A673 (cell line): ENCODE data around the gene TXN2. TPM values are rescaled to one million over a fixed set of nuclear protein-coding genes. Genes with fewer than 3 reads are reported as not detected.

Source experiments
- BruUV-seq: library from RNA; stranded (reverse); fragments of 400-500 nt; replicated peaks from 2 replicates; lab custom pipeline; 2021; lab: Mats Ljungman, UMichigan
- CTCF ChIA-PET: fragments of 300-600 bp; sonication (Branson Sonifier 250); formaldehyde crosslinking; loops from one replicate; lab custom pipeline; 2022; ENCODE audit warnings: antibody characterized with exemption; lab: Charles Lee
- POLR2A ChIA-PET: fragments of 300-600 bp; sonication (Branson Sonifier 250); formaldehyde crosslinking; loops from one replicate; lab custom pipeline; 2022; ENCODE audit warnings: antibody characterized with exemption; ENCODE audit not compliant: low non-redundant PET; lab: Charles Lee
- DNase-seq: peaks from one replicate; pipeline ENCODE4 v3.0.0-alpha.2; 2015; ENCODE audit warnings: low spot score
- H3K27ac ChIP-seq: fragments of 200-600 bp; sonication (generic); 2 replicates; pipeline ENCODE4 v1.5.1; 2016; ENCODE audit warnings: mixed run types, low read depth, mild to moderate bottlenecking, mixed read lengths, antibody characterized with exemption, low read length; ENCODE audit not compliant: poor library complexity, severe bottlenecking
- H3K27me3 ChIP-seq: fragments of 200-600 bp; sonication (generic); replicated peaks from 2 replicates; pipeline ENCODE4 v1.6.1; 2017; ENCODE audit warnings: mixed run types, low read depth, mild to moderate bottlenecking, mixed read lengths, antibody characterized with exemption, low read length; ENCODE audit not compliant: insufficient read depth, poor library complexity
- H3K36me3 ChIP-seq: fragments of 200-600 bp; sonication (generic); 2 replicates; pipeline ENCODE4 v1.6.1; 2016; ENCODE audit warnings: mixed run types, mild to moderate bottlenecking, mixed read lengths, antibody characterized with exemption, low read length; ENCODE audit not compliant: insufficient read depth, poor library complexity, severe bottlenecking
- H3K4me1 ChIP-seq: fragments of 200-600 bp; sonication (generic); 2 replicates; pipeline ENCODE4 v1.6.1; 2017; ENCODE audit warnings: mixed run types, mild to moderate bottlenecking, mixed read lengths, antibody characterized with exemption, low read length; ENCODE audit not compliant: insufficient read depth, poor library complexity, severe bottlenecking
- H3K4me3 ChIP-seq: fragments of 200-600 bp; sonication (generic); 2 replicates; pipeline ENCODE4 v1.5.1; 2016; ENCODE audit warnings: low read depth, mixed run types, mild to moderate bottlenecking, mixed read lengths, low read length; ENCODE audit not compliant: poor library complexity, severe bottlenecking
- H3K9me3 ChIP-seq: fragments of 200-600 bp; sonication (generic); 2 replicates; pipeline ENCODE4 v1.6.1; 2016; ENCODE audit warnings: mixed run types, low read depth, mild to moderate bottlenecking, mixed read lengths, antibody characterized with exemption, low read length; ENCODE audit not compliant: poor library complexity, severe bottlenecking
- EZH2 ChIP-seq: fragments of 200-600 bp; sonication (generic); IDR thresholded peaks from 2 replicates; pipeline ENCODE4 v1.6.1; 2017; ENCODE audit warnings: borderline replicate concordance, low read depth, mild to moderate bottlenecking, mixed read lengths, antibody characterized with exemption, low read length; ENCODE audit not compliant: poor library complexity, severe bottlenecking
- intact Hi-C: fragments of 100-400 bp; cut with micrococcal nuclease; formaldehyde crosslinking; loops from one replicate; pipeline ENCODE4 v1.10.0; 2022; ENCODE audit not compliant: unreplicated experiment
- total RNA-seq: library from RNA; stranded (reverse); gene quantifications from 2 replicates; pipeline ENCODE4 v1.2.3, GENCODE V29; 2021
- TF ChIP-seq, protein P1 (sequence below): fragments of 300-800, 200-600 bp; sonication (generic); conservative IDR thresholded peaks from 2 replicates; pipeline ENCODE4 v1.5.1; 2017; ENCODE audit warnings: low read depth, mild to moderate bottlenecking, antibody characterized with exemption, low read length, moderate library complexity, mixed read lengths

TXN2 gene
- total RNA-seq, 1 experiment from 2014 or later: 85.4 TPM

DNA sequence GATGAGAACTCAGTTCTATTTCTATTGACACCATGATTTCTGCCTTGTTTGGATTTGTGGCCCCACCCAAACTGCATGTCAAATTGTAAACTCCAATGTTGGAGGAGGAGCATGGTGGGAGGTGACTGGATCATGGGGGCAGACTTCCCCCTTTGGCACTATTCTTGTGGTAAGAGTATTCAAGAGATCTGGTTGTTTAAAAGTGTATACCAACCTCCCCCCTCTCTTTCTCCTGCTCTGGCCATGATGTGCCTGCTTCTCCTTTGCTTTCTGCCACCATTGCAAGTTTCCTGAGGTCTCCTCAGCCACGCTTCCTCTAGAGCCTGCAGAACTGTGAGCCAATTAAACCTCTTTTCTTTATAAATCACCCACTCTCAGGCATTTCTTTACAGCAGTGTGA is 33.3 kb upstream of the TXN2 start:
- no TSS peak for BruUV-seq

DNA sequence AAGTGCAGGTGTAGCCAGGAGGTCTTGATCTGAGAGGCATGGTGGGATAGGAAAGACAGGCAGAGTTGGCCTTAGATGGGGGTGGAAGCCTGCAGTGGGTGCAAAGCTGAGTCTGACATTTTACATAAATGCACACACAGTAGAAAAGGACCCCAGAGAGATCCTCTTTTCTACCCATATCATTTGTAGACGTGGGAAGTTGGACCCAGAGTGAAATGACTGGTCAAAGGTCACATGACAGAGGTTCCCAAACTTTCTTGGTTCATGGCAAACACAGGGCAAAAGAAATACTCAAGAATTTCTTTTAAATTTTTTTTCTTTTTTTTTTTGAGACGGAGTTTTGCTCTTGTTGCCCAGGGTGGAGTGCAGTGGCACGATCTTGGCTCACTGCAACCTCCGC is 31.6 kb upstream of the TXN2 start:
- H3K4me3 ChIP-seq: no peak overlapping the region
- no peak for DNase-seq
- POLR2A ChIA-PET: no interaction called here
- intact Hi-C loops: no loop called here
- H3K27me3 ChIP-seq: no peaks in the 10 kb centered on the region
- BruUV-seq: no TSS peak
- no peak for TF ChIP-seq EZH2
- TF ChIP-seq, protein P1, sequence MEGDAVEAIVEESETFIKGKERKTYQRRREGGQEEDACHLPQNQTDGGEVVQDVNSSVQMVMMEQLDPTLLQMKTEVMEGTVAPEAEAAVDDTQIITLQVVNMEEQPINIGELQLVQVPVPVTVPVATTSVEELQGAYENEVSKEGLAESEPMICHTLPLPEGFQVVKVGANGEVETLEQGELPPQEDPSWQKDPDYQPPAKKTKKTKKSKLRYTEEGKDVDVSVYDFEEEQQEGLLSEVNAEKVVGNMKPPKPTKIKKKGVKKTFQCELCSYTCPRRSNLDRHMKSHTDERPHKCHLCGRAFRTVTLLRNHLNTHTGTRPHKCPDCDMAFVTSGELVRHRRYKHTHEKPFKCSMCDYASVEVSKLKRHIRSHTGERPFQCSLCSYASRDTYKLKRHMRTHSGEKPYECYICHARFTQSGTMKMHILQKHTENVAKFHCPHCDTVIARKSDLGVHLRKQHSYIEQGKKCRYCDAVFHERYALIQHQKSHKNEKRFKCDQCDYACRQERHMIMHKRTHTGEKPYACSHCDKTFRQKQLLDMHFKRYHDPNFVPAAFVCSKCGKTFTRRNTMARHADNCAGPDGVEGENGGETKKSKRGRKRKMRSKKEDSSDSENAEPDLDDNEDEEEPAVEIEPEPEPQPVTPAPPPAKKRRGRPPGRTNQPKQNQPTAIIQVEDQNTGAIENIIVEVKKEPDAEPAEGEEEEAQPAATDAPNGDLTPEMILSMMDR: no peak
- H3K9me3 ChIP-seq: no peaks in the 10 kb centered on the region
- H3K4me1 ChIP-seq: no peaks in the 10 kb centered on the region
- CTCF ChIA-PET: no interaction called here
- peaks cover 74% of the 10 kb centered on the region for H3K36me3 ChIP-seq
- H3K27ac ChIP-seq: no peak overlapping the region

More for the DNA sequence above, 33.3 kb upstream of the TXN2 start:
- intact Hi-C loops: no loop called here
- no peaks in the 10 kb centered on the region for H3K9me3 ChIP-seq
- DNase-seq: no peak
- TF ChIP-seq, protein P1: no peak
- TF ChIP-seq EZH2: no peak
- H3K4me3 ChIP-seq: no peak overlapping the region
- POLR2A ChIA-PET: no interaction called here
- CTCF ChIA-PET: no interaction called here
- no peak overlapping the region for H3K27ac ChIP-seq
- peaks cover 92% of the 10 kb centered on the region for H3K36me3 ChIP-seq
- H3K4me1 ChIP-seq: no peaks in the 10 kb centered on the region
- no peaks in the 10 kb centered on the region for H3K27me3 ChIP-seq

DNA sequence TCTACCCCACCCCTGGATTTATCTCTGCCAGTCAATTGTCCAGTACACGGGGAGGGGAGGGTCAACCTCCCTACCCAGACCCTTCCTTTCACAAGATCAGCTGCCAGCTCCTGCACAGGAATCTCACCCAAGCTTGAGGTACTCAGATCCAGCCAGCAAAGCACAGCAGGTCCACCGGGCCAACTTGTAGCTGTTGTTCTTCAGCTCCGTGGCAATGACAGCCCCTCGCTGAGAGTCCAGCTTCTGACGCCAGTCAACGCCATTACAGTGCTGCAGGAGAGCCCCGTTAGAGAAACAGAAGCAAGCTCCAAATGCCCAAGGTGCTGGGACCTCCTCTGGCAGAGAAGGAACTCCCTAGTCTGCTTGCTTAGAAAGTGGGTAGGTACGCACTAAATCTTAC is 30.9 kb upstream of the TXN2 start:
- Histone ChIP-seq H3K36me3 (peaks cover 67% of the 10 kb centered on the region), H3K4me3 (no peak overlapping the region), H3K9me3 (no peaks in the 10 kb centered on the region), H3K27ac (no peak overlapping the region), H3K27me3 (no peaks in the 10 kb centered on the region), H3K4me1 (peaks cover 3% of the 10 kb centered on the region)
- TF ChIP-seq EZH2: no peak
- TF ChIP-seq, protein P1: no peak
- intact Hi-C loops: no loop called here
- POLR2A ChIA-PET: no interaction called here
- no peak for DNase-seq
- BruUV-seq: no TSS peak
- CTCF ChIA-PET: interaction anchor here (0.7 kb wide), 1 partner anchor 520 kb away, joined by 4 read pairs; no protein-coding TSS in a partner anchor
